Upper lobe of left lung (tissue), 4 donors: ENCODE measurements around the gene ALDH7A1.

Experiments used
- EP300 ChIP-seq, 4 donors: sonication (generic); formaldehyde crosslinking; IDR thresholded peaks; one replicate each; pipeline ENCODE4 v1.5.1; 2017; ENCODE audit warnings: antibody characterized with exemption in 4 of 4, control low read depth in 2 of 4
- TF ChIP-seq, protein P1 (sequence below), 6 experiments: fragments of 450-650 bp in 4 of 6; fragments of 200-600 bp in 2 of 6; sonication (generic) in 2 of 6; IDR thresholded peaks; one replicate each; pipeline ENCODE4 v1.5.1; 2016 to 2019; ENCODE audit warnings: antibody characterized with exemption in 6 of 6

DNA sequence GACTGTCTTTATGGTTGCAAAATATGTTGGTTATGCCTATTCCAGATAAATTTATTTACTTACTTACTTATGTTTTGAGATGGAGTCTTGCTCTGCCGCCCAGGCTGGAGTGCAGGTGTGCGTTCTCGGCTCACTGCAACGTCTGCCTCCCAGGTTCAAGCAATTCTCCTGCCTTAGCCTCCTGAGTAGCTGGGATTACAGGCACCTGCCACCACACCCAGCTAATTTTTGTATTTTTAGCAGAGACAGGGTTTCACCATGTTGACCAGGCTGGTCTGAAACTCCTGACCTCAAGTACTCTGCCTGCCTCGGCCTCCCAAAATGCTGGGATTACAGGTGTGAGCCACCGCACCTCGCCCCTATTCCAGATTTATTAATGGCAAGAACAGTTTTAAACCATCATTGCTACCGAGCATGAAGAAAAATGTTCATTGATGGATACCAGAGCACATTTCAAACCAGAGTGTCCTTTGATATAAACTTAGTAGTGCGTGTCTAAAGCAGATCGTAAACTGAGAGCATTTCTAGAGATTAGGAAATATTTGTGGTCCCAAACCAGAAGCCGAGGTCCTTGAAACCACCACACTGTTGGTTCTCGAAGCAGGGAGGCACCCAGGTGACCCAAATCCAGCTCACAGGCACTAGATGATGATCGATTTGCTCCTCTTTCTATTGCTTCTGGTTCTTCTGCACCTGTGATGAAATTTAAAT, 86.6 kb downstream of the ALDH7A1 start:
- no peak for TF ChIP-seq EP300 (IDR thresholded peaks at IDR 0.05)
- TF ChIP-seq, protein P1, sequence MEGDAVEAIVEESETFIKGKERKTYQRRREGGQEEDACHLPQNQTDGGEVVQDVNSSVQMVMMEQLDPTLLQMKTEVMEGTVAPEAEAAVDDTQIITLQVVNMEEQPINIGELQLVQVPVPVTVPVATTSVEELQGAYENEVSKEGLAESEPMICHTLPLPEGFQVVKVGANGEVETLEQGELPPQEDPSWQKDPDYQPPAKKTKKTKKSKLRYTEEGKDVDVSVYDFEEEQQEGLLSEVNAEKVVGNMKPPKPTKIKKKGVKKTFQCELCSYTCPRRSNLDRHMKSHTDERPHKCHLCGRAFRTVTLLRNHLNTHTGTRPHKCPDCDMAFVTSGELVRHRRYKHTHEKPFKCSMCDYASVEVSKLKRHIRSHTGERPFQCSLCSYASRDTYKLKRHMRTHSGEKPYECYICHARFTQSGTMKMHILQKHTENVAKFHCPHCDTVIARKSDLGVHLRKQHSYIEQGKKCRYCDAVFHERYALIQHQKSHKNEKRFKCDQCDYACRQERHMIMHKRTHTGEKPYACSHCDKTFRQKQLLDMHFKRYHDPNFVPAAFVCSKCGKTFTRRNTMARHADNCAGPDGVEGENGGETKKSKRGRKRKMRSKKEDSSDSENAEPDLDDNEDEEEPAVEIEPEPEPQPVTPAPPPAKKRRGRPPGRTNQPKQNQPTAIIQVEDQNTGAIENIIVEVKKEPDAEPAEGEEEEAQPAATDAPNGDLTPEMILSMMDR (IDR thresholded peaks at IDR 0.05): no peak
